Activated CD4-positive, CD25-positive, alpha-beta regulatory T cell treated with anti-CD3 and anti-CD28 coated beads, Interleukin-2, amount 50 U/mL, for 16 hours (primary cell): ENCODE data around the gene STX10.
"Not testable (repeated sequence)": the region's sequence is repeated elsewhere in the genome, so short reads cannot be mapped to it uniquely, and the experiment has no call there.

Experiments
- DNase-seq: peaks from one replicate; pipeline ENCODE4 v3.0.0-alpha.2; 2020; ENCODE audit warnings: low read depth, low spot score

Gene STX10

GRCh38 chr19:13150187-13150930 lies at the start of gene STX10, which contains the start of gene IER2:
STX10 (minus strand) TSS chr19:13150375; CDS start chr19:13150173, 202 bp downstream.
IER2 (plus strand) TSS chr19:13150411; CDS start chr19:13153187, 2,776 bp downstream.
- peak; percentile 85 for DNase-seq

DNA sequence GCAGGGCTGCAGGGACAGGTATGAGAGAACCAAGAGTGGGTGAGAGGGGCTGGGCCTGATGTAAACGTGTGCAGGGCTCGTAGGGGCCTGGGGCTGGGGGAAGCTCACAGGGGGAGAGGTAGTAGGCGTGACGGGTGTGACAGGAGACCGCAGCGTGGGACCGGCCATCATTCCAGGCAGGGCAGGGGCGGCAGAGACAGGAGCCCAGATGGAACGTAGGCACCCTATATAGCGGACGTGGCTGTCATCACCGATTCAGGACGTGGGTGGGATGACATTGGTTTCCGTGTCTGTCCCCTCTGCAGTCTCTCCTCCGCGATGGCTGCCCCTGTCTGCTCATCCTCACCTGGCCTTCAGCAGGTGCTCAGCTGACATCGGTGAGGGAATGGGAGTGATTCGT lies 48.5 kb upstream of the STX10 start:
- no peak for DNase-seq

- DNase-seq, result no peak
Observed at GRCh38 chr19:13195678-13196077, 45.5 kb upstream of the STX10 start.

- no peak for DNase-seq
Observed at GRCh38 chr19:13190781-13191540, 40.8 kb upstream of the STX10 start.

DNA sequence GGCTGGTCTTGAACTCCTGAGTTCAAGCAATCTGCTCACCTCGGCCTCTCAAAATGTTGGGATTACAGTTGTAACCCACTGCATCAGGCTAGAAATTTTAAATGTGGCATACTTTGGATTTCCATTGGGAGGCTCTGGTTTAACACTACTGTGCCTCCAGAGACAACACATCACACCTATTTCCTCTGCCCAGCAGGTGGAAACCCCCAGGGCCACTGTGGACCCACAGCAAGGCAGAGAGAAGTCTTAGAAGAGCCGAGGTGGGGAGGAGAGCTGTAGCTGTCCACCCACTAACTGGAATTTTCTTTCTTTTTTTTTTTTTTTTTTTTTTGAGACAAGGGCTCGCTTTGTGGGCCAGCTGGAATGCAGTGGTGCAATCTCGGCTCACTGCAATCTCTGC lies 39.4 kb upstream of the STX10 start:
- no peak for DNase-seq

DNA sequence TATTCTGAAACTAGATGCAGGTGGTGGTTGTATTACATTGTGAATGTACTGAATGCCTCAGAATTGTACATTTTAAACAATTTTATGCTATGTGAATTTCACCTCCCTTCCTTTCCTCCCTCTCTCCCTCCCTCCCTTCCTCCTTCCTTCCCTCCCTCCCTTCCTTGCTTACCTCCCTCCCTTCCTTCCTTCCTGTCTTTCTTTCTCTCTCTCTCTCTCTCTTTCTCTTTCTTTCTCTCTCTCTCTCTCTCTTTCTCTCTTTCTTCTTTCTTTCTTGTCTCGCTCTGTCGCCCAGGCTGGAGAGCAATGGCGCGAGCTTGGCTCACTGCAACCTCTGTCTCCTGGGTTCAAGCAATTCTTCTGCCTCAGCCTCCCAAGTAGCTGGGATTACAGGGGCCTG lies 37.2 kb upstream of the STX10 start:
- DNase-seq, result no peak

- not testable (repeated sequence) for DNase-seq
Observed at GRCh38 chr19:13186688-13187087, 36.5 kb upstream of the STX10 start.

- DNase-seq, result not testable (repeated sequence)
Observed at GRCh38 chr19:13185763-13186657, 35.8 kb upstream of the STX10 start.

DNA sequence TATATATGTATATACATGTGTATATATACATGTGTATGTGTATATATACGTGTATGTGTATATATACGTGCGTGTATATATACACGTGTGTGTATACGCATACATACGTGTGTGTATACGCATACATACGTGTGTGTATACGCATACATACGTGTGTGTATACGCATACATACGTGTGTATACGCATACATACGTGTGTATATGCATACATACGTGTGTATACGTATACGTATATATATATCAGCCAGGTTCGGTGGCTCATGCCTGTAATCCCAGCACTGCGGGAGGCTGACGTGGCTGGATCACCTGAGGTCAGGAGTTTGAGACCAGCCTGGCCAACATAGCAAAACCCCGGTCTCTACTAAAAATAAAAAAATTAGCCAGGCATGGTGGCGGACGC lies 34.8 kb upstream of the STX10 start:
- DNase-seq, result not testable (repeated sequence)

GRCh38 chr19:13181747-13182388 lies 31.7 kb upstream of the STX10 start:
- DNase-seq, result no peak

- DNase-seq, result not testable (repeated sequence)
Observed at GRCh38 chr19:13178291-13178690, 28.1 kb upstream of the STX10 start.

DNA sequence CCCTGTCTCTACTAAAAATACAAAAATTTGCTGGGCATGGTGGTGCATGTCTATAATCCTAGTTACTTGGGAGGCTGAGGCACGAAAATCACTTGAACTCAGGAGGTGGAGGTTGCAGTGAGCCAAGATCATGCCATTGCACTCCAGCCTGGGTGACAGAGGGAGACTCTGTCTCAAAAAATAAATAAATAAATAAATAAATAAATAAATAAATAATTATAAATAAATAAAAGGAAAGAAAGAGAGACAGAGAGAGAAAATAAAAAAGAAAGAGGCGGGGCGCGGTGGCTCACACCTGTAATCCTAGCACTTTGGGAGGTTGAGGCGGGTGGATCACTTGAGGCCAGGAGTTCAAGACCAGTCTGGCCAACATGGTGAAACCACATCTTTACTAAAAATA lies 27.4 kb upstream of the STX10 start:
- not testable (repeated sequence) for DNase-seq

DNA sequence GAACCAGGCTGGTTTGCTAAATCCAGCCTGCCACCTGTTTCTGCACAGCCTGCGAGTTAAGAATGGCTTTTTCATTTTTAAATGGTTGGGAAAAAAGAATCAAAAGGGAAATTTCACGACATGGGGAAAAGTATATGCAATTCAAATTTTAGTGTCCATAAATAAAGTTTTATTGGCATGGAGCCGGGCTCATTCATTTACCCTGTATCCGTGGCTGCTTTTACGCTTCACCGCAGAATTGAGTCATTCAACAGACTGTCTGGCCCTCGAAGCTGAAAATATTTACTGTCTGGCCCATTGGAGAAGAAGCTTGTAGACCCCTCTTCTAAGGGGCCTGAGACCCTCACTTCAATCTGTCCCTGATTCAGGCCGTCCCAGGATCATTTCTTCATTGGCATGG lies 26.2 kb upstream of the STX10 start:
- DNase-seq, result no peak

DNA sequence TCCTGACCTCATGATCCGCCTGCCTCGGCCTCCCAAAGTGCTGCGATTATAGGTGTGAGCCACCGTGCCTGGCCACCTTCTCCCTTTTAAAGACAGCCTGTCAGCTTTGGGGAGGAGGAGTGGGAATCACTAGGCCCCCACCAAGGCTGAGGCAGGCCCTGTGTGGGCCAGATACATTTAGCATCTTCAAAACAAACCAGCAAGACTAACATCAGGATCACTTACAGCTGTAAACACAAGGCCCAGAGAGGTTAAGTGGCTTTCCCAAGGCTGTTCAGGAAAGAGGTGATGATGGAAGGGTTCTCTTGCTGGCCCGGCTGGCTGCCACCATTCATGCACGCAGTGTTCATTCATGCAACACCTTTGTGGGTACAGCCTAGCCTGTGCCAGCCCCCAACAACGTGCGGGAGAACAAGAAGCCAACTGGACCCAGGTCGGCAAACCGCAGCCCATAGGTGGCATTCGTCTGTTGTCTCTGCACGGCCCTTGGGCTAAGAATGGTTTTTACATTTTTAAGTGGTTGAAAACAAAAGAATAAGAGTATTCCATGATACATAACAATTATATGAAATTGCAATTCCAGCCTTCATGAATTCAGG lies 23.1 kb upstream of the STX10 start:
- no peak for DNase-seq

DNA sequence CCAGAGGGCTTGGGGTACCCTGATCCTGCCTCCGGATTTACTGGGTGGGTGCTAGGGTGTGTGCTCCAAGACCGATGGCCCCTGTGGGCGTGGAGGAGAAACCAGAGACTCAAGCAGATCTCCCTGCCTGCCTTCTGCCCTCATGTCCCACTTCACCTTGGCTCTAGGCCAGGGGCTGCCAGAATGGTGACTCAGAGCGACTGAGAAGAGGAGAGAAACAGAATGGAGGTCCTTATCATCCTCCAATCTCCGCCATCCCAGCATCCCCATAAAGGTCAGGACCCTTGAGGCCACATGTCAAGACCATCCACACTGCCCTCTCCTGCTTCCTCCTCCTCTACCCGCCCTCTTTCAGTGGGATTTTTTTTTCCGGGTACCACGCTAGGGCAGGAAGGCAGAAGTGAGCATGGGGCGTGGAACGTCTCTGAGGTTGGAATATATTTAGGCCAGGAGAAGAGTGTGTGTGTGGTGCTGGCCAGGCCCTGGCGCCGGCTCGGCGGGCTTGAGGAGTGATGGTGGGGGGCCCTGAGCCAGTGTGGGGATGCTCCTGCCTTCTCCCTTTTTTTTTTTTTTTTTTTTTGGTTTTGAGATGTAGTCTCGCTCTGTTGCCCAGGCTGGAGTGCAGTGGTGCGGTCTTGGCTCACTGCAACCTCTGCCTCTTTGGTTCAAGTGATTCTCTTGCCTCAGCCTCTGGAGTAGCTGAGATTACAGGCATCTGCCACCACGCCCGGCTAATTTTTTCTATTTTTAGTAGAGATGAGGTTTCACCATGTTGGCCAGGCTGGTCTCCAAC lies 22.4 kb upstream of the STX10 start:
- DNase-seq, result no peak

DNA sequence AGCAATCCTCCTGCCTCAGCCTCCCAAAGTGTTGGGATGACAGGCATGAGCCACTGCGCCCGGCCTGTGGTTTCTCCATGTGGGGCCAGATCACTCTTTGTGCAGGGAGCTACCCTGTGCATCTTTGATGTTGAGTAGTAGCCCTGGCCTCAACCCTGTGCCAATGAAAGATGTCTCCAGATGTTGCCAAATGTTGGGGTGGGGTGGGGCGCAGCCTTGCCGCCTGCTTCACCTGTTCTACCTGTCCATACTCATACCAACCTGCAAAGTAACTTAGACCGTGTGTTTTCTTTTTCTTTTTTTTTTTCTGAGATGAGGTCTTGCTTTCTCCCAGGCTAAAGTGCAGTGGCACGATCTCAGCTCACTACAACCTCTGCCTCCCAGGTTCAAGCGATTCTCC lies 21.0 kb upstream of the STX10 start:
- DNase-seq, result no peak

GRCh38 chr19:13169769-13170168 lies 19.6 kb upstream of the STX10 start:
- no peak for DNase-seq

DNA sequence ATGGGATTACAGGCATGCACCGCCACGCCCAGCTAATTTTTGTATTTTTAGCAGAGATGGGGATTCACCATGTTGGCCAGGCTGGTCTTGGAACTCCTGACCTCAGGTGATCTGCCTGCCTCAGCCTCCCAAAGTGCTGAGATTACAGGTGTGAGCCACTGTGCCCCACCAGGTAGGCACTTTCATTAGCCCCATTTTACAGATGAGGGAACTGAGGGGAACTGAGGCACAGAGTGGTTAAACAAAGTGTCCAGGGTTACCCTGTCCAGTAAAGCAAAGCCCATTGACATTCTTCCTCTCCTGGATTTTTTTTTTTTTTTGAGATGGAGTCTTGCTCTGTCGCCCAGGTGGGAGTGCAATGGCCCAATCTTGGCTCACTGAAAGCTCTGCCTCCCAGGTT lies 16.0 kb upstream of the STX10 start:
- DNase-seq, result not testable (repeated sequence)

DNA sequence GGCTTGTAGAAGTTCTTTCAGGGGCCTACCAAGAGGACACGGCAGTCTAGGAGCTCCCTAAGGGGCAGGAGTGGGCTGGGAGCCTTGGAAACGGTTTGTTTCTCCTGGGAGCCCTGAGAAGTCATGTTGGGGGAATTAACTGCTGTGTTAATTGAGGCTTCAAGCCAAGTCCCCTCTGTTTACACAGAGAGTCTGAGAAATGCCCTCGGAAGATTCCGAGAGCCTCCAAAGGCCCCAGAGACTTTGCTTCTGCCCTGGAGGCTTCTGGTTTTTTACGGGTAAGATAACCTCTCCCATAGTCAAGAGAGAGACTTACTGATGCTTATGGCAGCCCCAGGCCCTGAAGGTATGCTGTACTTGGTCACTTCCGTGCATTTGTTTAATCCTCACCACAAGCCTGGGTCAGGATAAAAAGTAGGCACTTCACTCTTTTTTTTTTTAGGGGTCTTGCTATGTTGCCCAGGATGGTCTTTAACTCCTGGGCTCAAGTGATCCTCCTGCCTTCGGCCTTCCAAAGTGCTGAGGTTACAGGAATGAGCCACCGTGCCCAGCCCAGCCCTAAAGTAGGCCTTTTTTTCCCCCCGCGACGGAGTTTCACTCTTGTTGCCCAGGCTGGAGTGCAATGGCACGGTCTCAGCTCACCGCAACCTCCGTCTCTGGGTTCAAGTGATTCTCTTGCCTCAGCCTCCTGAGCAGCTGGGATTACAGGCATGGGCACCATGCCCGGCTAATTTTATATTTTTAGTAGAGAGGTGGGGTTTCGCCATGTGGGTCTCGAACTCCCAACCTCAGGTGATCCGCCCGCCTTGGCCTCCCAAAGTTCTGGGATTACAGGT lies 15.2 kb upstream of the STX10 start:
- DNase-seq, result no peak
